ENCODE measurements around the gene ECHDC3. TPM values are rescaled to one million over a fixed set of nuclear protein-coding genes. Genes with fewer than 3 reads are reported as not detected.

The ECHDC3 gene
- total and polyA plus RNA-seq, 2 of the 13 experiments (the other 11 are each of a cell fraction or from before 2014, with no cell fraction given): not detected

DNA sequence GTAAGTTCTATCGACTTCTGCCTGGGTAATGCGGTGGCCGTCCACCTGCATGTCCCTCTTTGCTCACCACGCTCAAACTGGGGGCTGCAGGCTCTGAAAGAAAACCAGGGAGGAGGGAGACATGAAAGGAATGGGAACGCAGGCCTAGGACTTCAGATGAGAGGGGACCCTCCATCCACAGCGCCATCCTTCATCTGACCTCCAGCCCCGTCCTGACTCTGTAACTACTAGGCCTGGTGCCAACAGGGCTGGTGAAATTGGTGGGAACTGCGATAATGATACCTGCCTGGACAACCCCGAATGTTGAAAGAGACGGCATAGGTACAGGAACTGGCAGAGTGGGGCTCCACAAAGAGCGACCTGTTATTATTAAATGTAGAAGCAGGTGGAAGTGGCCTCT lies 1.3 kb upstream of the ECHDC3 start:
- Histone ChIP-seq H3K36me3 (replicated peaks in 1 of 2; ENCODE audit: control insufficient read depth in 1 of 2, insufficient read depth in 2 of 2, low read length in 2 of 2) (no peaks in the 10 kb centered on the region), H4K20me1 (ENCODE audit: insufficient read depth, low read length) (no peaks in the 10 kb centered on the region), H3K4me1 (ENCODE audit: insufficient read depth, low read length) (peaks cover 22% of the 10 kb centered on the region), H3K9me3 (ENCODE audit: low read length) (no peaks in the 10 kb centered on the region), H3K4me2 (ENCODE audit: low read depth, low read length) (no peak overlapping the region), H3K4me3 (replicated peaks in 1 of 3; ENCODE audit: insufficient read depth in 1 of 3, low read depth in 2 of 3, low read length in 3 of 3) (no peak overlapping the region), H3K27me3 (ENCODE audit: control insufficient read depth in 1 of 2, insufficient read depth in 2 of 2, low read length in 2 of 2) (peaks cover 0 to 3% of the 10 kb centered on the region in 2 experiments; a peak in 1 of 5 replicates), H3K27ac (ENCODE audit: extremely low read length, insufficient read depth, low read length) (no peak overlapping the region), H3K9ac (ENCODE audit: insufficient read depth, low read depth, low read length) (no peak overlapping the region), H2AFZ (ENCODE audit: low read length) (no peak overlapping the region), H3K79me2 (ENCODE audit: insufficient read depth, low read length) (no peaks in the 10 kb centered on the region)
- 53% methylated on average over 10 of the region's 11 CpGs for WGBS (ENCODE audit: low lambda C conversion rate)
- no TSS peak for BruUV-seq (replicated peaks)
- FAIRE-seq: no peak
- intact Hi-C loops (cut with micrococcal nuclease; ENCODE audit: unreplicated experiment): no loop called here
- DNase-seq (ENCODE audit: low spot score): no peak
- ChIA-PET POLR2A (no interaction called here), CTCF (ENCODE audit: low intra/inter-chr PET ratio, low total read pairs) (no interaction called here)
- no peak for ATAC-seq
- TF ChIP-seq HIVEP1 (CRISPR knock-in tag; IDR thresholded peaks at IDR 0.05): no peak
- TF ChIP-seq ZEB1 (IDR thresholded peaks at IDR 0.05; ENCODE audit: insufficient replicate concordance, low read depth): no peak
- no peak for TF ChIP-seq PTBP1 (IDR thresholded peaks at IDR 0.05; ENCODE audit: low read depth, low read length, poor library complexity, severe bottlenecking)
- no peak for TF ChIP-seq SCMH1 (CRISPR knock-in tag; IDR thresholded peaks at IDR 0.05; ENCODE audit: borderline replicate concordance)
- no peak for TF ChIP-seq SAFB2 (CRISPR knock-in tag; IDR thresholded peaks at IDR 0.05; ENCODE audit: borderline replicate concordance, low read depth)
- TF ChIP-seq ZSCAN31 (CRISPR knock-in tag; IDR thresholded peaks at IDR 0.05; ENCODE audit: low read depth): no peak
- no peak for TF ChIP-seq ZMAT5 (CRISPR knock-in tag; IDR thresholded peaks at IDR 0.05; ENCODE audit: borderline replicate concordance, low read depth)
- TF ChIP-seq, protein P1, sequence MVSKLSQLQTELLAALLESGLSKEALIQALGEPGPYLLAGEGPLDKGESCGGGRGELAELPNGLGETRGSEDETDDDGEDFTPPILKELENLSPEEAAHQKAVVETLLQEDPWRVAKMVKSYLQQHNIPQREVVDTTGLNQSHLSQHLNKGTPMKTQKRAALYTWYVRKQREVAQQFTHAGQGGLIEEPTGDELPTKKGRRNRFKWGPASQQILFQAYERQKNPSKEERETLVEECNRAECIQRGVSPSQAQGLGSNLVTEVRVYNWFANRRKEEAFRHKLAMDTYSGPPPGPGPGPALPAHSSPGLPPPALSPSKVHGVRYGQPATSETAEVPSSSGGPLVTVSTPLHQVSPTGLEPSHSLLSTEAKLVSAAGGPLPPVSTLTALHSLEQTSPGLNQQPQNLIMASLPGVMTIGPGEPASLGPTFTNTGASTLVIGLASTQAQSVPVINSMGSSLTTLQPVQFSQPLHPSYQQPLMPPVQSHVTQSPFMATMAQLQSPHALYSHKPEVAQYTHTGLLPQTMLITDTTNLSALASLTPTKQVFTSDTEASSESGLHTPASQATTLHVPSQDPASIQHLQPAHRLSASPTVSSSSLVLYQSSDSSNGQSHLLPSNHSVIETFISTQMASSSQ (IDR thresholded peaks at IDR 0.05; ENCODE audit: low read depth): no peak
- TF ChIP-seq, protein P1 (CRISPR knock-in tag; IDR thresholded peaks at IDR 0.05; ENCODE audit: borderline replicate concordance): no peak
- no peak for TF ChIP-seq ARHGAP35 (CRISPR knock-in tag; IDR thresholded peaks at IDR 0.05; ENCODE audit: borderline replicate concordance)
- no peak for TF ChIP-seq MLXIP (CRISPR knock-in tag; IDR thresholded peaks at IDR 0.05; ENCODE audit: borderline replicate concordance)
- no peak for TF ChIP-seq HMGXB3 (CRISPR knock-in tag; IDR thresholded peaks at IDR 0.05; ENCODE audit: borderline replicate concordance)
- in situ Hi-C loops (cut with HindIII; ENCODE audit: extremely low pct_ligation_motif_present, low pct_unique_long_range_greater_than_20kb): no loop called here

Data from HepG2 (cell line).